Loucy (cell line): ENCODE data around the gene ANO10.
A peak's percentile ranks its signal among the peaks of the same experiment; 100 is the strongest.

Source experiments
- H2AFZ ChIP-seq: fragments of 200-600 bp; sonication (generic); 2 replicates; pipeline ENCODE4 v1.6.0; 2016; ENCODE audit warnings: antibody characterized with exemption, mild to moderate bottlenecking, low read length, moderate library complexity
- H3F3A ChIP-seq: fragments of 200-600 bp; 2 replicates; pipeline ENCODE4 v1.6.0; 2016; ENCODE audit warnings: antibody characterized with exemption, low read depth, mild to moderate bottlenecking
- H3K27me3 ChIP-seq: fragments of 200-600 bp; sonication (generic); 2 replicates; pipeline ENCODE4 v1.6.1; 2014; ENCODE audit warnings: low read length, mild to moderate bottlenecking; ENCODE audit not compliant: insufficient read depth, poor library complexity, severe bottlenecking
- H3K36me3 ChIP-seq: fragments of 200-600 bp; sonication (generic); 2 replicates; pipeline ENCODE4 v1.6.1; 2016; ENCODE audit warnings: low read length; ENCODE audit not compliant: insufficient read depth
- H3K4me1 ChIP-seq: fragments of 200-600 bp; sonication (generic); 2 replicates; pipeline ENCODE4 v1.5.1; 2014; ENCODE audit warnings: low read length, mild to moderate bottlenecking; ENCODE audit not compliant: insufficient read depth, poor library complexity, severe bottlenecking
- H3K4me2 ChIP-seq: fragments of 200-600 bp; sonication (generic); 2 replicates; pipeline ENCODE4 v1.6.0; 2014; ENCODE audit warnings: antibody characterized with exemption, low read length, low read depth, mild to moderate bottlenecking; ENCODE audit not compliant: poor library complexity, severe bottlenecking
- H3K4me3 ChIP-seq: fragments of 200-600 bp; sonication (generic); 2 replicates; pipeline ENCODE4 v1.5.1; 2014; ENCODE audit warnings: low read length, mild to moderate bottlenecking, mixed read lengths; ENCODE audit not compliant: poor library complexity, severe bottlenecking
- H3K79me2 ChIP-seq: fragments of 200-600 bp; sonication (generic); 2 replicates; pipeline ENCODE4 v1.6.1; 2014; ENCODE audit warnings: low read length; ENCODE audit not compliant: insufficient read depth
- H3K9ac ChIP-seq: fragments of 200-600 bp; sonication (generic); 2 replicates; pipeline ENCODE4 v1.6.0; 2014; ENCODE audit warnings: mild to moderate bottlenecking, low read depth, low read length, moderate library complexity; ENCODE audit not compliant: poor library complexity, severe bottlenecking
- H3K9me2 ChIP-seq: fragments of 200-600 bp; sonication (generic); replicated peaks from 2 replicates; pipeline ENCODE4 v1.6.1; 2016; ENCODE audit warnings: low read depth, low read length, mixed read lengths
- H3K9me3 ChIP-seq: fragments of 200-600 bp; sonication (generic); 2 replicates; pipeline ENCODE4 v1.6.1; 2014; ENCODE audit warnings: mild to moderate bottlenecking, antibody characterized with exemption, low read length, low read depth; ENCODE audit not compliant: insufficient read depth
- H4K20me1 ChIP-seq: fragments of 200-600 bp; sonication (generic); 2 replicates; pipeline ENCODE4 v1.6.0; 2014; ENCODE audit warnings: antibody characterized with exemption, low read length, mild to moderate bottlenecking; ENCODE audit not compliant: insufficient read depth, poor library complexity, severe bottlenecking
- EZH2phosphoT487 ChIP-seq: fragments of 200-600 bp; IDR thresholded peaks from 2 replicates; pipeline ENCODE4 v1.6.1; 2018; ENCODE audit warnings: antibody characterized with exemption, mild to moderate bottlenecking, moderate library complexity, borderline replicate concordance
- TF ChIP-seq, protein P1 (sequence below): fragments of 200-600 bp; sonication (generic); conservative IDR thresholded peaks from 2 replicates; pipeline ENCODE4 v1.5.1; 2014; ENCODE audit warnings: mild to moderate bottlenecking, antibody characterized with exemption, low read length

Gene ANO10

DNA sequence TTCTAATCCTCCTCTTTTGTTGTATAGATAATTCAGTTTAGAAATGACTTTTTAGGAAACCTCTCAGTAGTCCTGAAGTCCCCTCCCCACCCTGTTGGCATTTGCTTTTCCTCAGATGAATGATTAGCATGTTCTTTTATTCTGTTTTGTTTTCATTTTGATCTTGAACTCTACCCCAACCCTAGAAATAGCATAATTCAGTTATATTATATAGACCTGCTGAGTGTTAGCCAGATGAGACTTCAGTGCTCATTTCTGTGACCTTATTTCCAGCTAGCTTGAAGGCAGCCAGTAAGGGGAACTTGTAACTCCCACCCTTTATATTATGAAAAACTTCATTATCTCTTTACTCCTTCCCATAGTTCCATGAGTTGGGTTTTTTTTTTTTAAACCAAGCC is 294.2 kb downstream of the ANO10 start:
- TF ChIP-seq, protein P1, sequence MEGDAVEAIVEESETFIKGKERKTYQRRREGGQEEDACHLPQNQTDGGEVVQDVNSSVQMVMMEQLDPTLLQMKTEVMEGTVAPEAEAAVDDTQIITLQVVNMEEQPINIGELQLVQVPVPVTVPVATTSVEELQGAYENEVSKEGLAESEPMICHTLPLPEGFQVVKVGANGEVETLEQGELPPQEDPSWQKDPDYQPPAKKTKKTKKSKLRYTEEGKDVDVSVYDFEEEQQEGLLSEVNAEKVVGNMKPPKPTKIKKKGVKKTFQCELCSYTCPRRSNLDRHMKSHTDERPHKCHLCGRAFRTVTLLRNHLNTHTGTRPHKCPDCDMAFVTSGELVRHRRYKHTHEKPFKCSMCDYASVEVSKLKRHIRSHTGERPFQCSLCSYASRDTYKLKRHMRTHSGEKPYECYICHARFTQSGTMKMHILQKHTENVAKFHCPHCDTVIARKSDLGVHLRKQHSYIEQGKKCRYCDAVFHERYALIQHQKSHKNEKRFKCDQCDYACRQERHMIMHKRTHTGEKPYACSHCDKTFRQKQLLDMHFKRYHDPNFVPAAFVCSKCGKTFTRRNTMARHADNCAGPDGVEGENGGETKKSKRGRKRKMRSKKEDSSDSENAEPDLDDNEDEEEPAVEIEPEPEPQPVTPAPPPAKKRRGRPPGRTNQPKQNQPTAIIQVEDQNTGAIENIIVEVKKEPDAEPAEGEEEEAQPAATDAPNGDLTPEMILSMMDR, result no peak
- no peak for TF ChIP-seq EZH2phosphoT487
- no peaks in the 10 kb centered on the region for H3K27me3 ChIP-seq
- H3K79me2 ChIP-seq, result peaks cover 60% of the 10 kb centered on the region
- H3K9me2 ChIP-seq, result no peaks in the 10 kb centered on the region
- peaks cover 24% of the 10 kb centered on the region for H3K4me1 ChIP-seq
- H3F3A ChIP-seq, result no peaks in the 10 kb centered on the region
- no peak overlapping the region for H2AFZ ChIP-seq
- H3K36me3 ChIP-seq, result peaks cover 6% of the 10 kb centered on the region
- no peaks in the 10 kb centered on the region for H3K9me3 ChIP-seq
- no peak overlapping the region for H3K9ac ChIP-seq
- H3K4me2 ChIP-seq, result peak overlapping the region; percentile 39
- H4K20me1 ChIP-seq, result peaks cover 41% of the 10 kb centered on the region
- H3K4me3 ChIP-seq, result no peak overlapping the region

- no peak overlapping the region for H2AFZ ChIP-seq
- no peaks in the 10 kb centered on the region for H3K9me3 ChIP-seq
- no peak overlapping the region for H3K4me3 ChIP-seq
- H3K36me3 ChIP-seq, result peaks cover 1% of the 10 kb centered on the region
- H3K4me2 ChIP-seq, result peak overlapping the region; percentile 39
- TF ChIP-seq, protein P1, result no peak
- TF ChIP-seq EZH2phosphoT487, result no peak
- H4K20me1 ChIP-seq, result peaks cover 41% of the 10 kb centered on the region
- H3F3A ChIP-seq, result no peaks in the 10 kb centered on the region
- H3K27me3 ChIP-seq, result no peaks in the 10 kb centered on the region
- peaks cover 24% of the 10 kb centered on the region for H3K4me1 ChIP-seq
- H3K79me2 ChIP-seq, result peaks cover 62% of the 10 kb centered on the region
- H3K9me2 ChIP-seq, result no peaks in the 10 kb centered on the region
- no peak overlapping the region for H3K9ac ChIP-seq
These were observed 294.8 kb downstream of the ANO10 start for GRCh38 chr3:43326891-43327581.

DNA sequence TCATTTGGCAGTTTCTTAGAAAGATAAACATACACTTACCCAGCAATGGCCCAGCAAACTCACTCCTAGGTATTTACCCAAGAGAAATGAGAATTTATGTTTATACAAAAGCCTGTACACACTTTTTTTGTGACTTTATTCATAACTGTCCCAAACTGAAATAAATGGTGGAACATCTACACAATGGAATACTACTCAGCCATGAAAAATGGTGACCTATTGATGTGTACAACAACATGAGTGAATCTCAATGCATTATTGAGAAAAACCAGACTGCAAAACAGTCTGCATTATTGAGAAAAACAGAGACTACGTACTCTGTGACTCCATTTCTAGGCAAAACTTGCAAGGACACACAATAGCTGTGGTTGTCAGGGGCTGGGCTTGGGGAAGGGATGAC is 298.3 kb downstream of the ANO10 start:
- no peak overlapping the region for H3K4me3 ChIP-seq
- no peaks in the 10 kb centered on the region for H3K36me3 ChIP-seq
- no peaks in the 10 kb centered on the region for H3F3A ChIP-seq
- H3K4me1 ChIP-seq, result peaks cover 23% of the 10 kb centered on the region
- no peaks in the 10 kb centered on the region for H3K27me3 ChIP-seq
- TF ChIP-seq EZH2phosphoT487, result no peak
- TF ChIP-seq, protein P1, result no peak
- no peaks in the 10 kb centered on the region for H3K9me3 ChIP-seq
- H3K79me2 ChIP-seq, result peaks cover 66% of the 10 kb centered on the region
- H3K9ac ChIP-seq, result no peak overlapping the region
- H2AFZ ChIP-seq, result no peak overlapping the region
- H3K9me2 ChIP-seq, result no peaks in the 10 kb centered on the region
- no peak overlapping the region for H3K4me2 ChIP-seq
- peaks cover 30% of the 10 kb centered on the region for H4K20me1 ChIP-seq
